ENCODE measurements around the gene PALLD. TPM values are rescaled to one million over a fixed set of nuclear protein-coding genes. Genes with fewer than 3 reads are reported as not detected.

PALLD gene
- 114 and 120 TPM in 2 replicates for total RNA-seq

DNA sequence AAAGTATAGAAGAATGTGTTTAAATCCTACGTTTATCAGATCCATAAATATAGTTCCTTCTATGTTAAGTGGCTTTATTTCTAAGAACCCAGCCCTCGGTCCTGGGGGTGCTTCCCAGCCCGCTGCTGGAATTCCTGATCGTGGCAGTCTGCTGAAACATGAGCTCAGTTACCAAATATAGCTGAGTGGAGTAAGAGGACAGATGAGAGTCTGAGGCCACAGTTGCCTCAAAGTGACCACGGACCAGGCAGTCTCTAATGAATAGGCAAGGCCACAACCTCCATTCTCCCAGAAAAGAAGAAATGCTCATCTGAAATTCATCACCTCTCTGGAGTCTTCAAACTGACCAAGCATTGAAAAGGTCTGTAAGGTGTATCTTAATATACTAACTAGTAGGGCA is at the start of gene PALLD:
Gene PALLD (plus strand): TSS at position 219 of the 400 bp plus-strand sequence.

Small RNA genes within 50 kb of the gene (small RNA-seq; reads per million reads assigned to genes)
- not detected for gene RF00432
- gene RNU6-1336P = not detected
- gene RNU6-853P = not detected

Other genes starting within 250 kb of the PALLD start
- 22.7 and 27.4 TPM in 2 replicates for gene DDX60, start 178.3 kb upstream of the PALLD start, total RNA-seq
- gene DDX60L, start 16.6 kb upstream of the PALLD start, total RNA-seq = 32.0 and 39.1 TPM in 2 replicates